Kidney epithelial cell (primary cell): ENCODE measurements around the gene CENPC. TPM values are rescaled to one million over a fixed set of nuclear protein-coding genes. Genes with fewer than 3 reads are reported as not detected.

Experiments
- DNase-seq: peaks from one replicate; pipeline ENCODE4 v3.0.0-alpha.2; 2010; ENCODE audit warnings: low read depth
- H3K27me3 ChIP-seq: 2 replicates; pipeline ENCODE4 v1.6.0; 2011; ENCODE audit warnings: low read length; ENCODE audit not compliant: control insufficient read depth, insufficient read depth
- H3K36me3 ChIP-seq: 2 replicates; pipeline ENCODE4 v1.5.1; 2011; ENCODE audit warnings: low read length; ENCODE audit not compliant: control insufficient read depth, insufficient read depth
- H3K4me3 ChIP-seq: 2 replicates; pipeline ENCODE4 v1.5.1; 2011; ENCODE audit warnings: low read depth, mild to moderate bottlenecking, control low read depth, low read length
- CTCF ChIP-seq: IDR thresholded peaks from 2 replicates; pipeline ENCODE4 v1.5.1; 2011; ENCODE audit warnings: mild to moderate bottlenecking, moderate library complexity, low read length, control low read depth, inconsistent platforms; ENCODE audit not compliant: insufficient read depth, poor library complexity, severe bottlenecking
- total RNA-seq: library from RNA; depleted of rRNA; stranded (reverse); fragments of >200 nt; gene quantifications from 2 replicates; pipeline ENCODE4 v1.2.3, GENCODE V29; 2015

CENPC gene
- total RNA-seq, 1 donor from 2014 or later = 7.8 TPM

GRCh38 chr4:67480810-67481209 lies 64.5 kb downstream of the CENPC start:
- Histone ChIP-seq H3K36me3 (no peaks in the 10 kb centered on the region), H3K27me3 (no peaks in the 10 kb centered on the region)

GRCh38 chr4:67475155-67475554 lies 70.1 kb downstream of the CENPC start:
- TF ChIP-seq CTCF = no peak
- H3K27me3 ChIP-seq = no peaks in the 10 kb centered on the region
- no peak overlapping the region for H3K4me3 ChIP-seq
- no peak for DNase-seq
- H3K36me3 ChIP-seq = no peaks in the 10 kb centered on the region

More at GRCh38 chr4:67480810-67481209, 64.5 kb downstream of the CENPC start:
- no peak for TF ChIP-seq CTCF
- no peak overlapping the region for H3K4me3 ChIP-seq
- DNase-seq = no peak

GRCh38 chr4:67470871-67471270 lies 74.4 kb downstream of the CENPC start:
- Histone ChIP-seq H3K4me3 (no peak overlapping the region), H3K27me3 (no peaks in the 10 kb centered on the region), H3K36me3 (no peaks in the 10 kb centered on the region)
- DNase-seq = no peak
- TF ChIP-seq CTCF = no peak

- Histone ChIP-seq H3K4me3 (no peak overlapping the region), H3K36me3 (no peaks in the 10 kb centered on the region), H3K27me3 (no peaks in the 10 kb centered on the region)
- no peak for TF ChIP-seq CTCF
- DNase-seq = no peak
Observed at GRCh38 chr4:67468830-67469229, 76.5 kb downstream of the CENPC start.

- H3K27me3 ChIP-seq = no peaks in the 10 kb centered on the region
- no peaks in the 10 kb centered on the region for H3K36me3 ChIP-seq
- DNase-seq = no peak
- H3K4me3 ChIP-seq = no peak overlapping the region
- no peak for TF ChIP-seq CTCF
Observed at GRCh38 chr4:67466751-67467150, 78.6 kb downstream of the CENPC start.

- H3K36me3 ChIP-seq = no peaks in the 10 kb centered on the region
- no peak overlapping the region for H3K4me3 ChIP-seq
- H3K27me3 ChIP-seq = no peaks in the 10 kb centered on the region
- TF ChIP-seq CTCF = no peak
- DNase-seq = no peak
Observed at GRCh38 chr4:67465763-67466052, 79.6 kb downstream of the CENPC start.
